A549 (cell line): ENCODE measurements around the gene SIDT2. TPM values are rescaled to one million over a fixed set of nuclear protein-coding genes. Genes with fewer than 3 reads are reported as not detected.

ENCODE experiments used
- ATAC-seq, 2 experiments: fragments of 200-7000 bp in 1 of 2; fragments of >200 bp in 1 of 2; cut with Nextera tagmentation in 1 of 2; cut with Tn5 transposase in 1 of 2; 3 replicates each; pipeline versions ENCODE4 v1.8.0 to v1.9.1; 2018 to 2020; ENCODE audit warnings: mild to moderate bottlenecking in 1 of 2, moderate library complexity in 1 of 2
- CTCF ChIA-PET: fragments of 300-600 bp; sonication (Branson Sonifier 250); formaldehyde crosslinking; extraction: SDS; loops from one replicate; lab custom pipeline; 2021; ENCODE audit warnings: antibody characterized with exemption, inconsistent platforms; lab: Yijun Ruan, JAX
- POLR2A ChIA-PET: fragments of 350-600 bp; formaldehyde crosslinking; extraction: SDS; loops from one replicate; lab custom pipeline; 2021; ENCODE audit warnings: antibody characterized with exemption, inconsistent platforms; lab: Yijun Ruan, JAX
- DNase-seq, 2 experiments: peaks; one replicate each; pipeline versions ENCODE4 v3.0.0 to v3.0.0-alpha.2; 2011 to 2016; ENCODE audit warnings: low read depth in 1 of 2, low spot score in 1 of 2
- FAIRE-seq: peaks from 2 replicates; lab custom pipeline; 2011; peaks lifted over from hg19 to GRCh38; lab: Jason Lieb, UNC
- H3K27ac ChIP-seq, 2 experiments: fragments of >200 bp; sonication (Bioruptor Twin); formaldehyde crosslinking; 3 replicates each; pipeline ENCODE4 v1.5.1; 2016 to 2017
- H3K4me1 ChIP-seq: fragments of >200 bp; sonication (Bioruptor Twin); formaldehyde crosslinking; 3 replicates; pipeline ENCODE4 v1.6.1; 2016
- H3K4me2 ChIP-seq: fragments of >200 bp; sonication (Bioruptor Twin); formaldehyde crosslinking; 3 replicates; pipeline ENCODE4 v1.6.1; 2016
- H3K4me3 ChIP-seq: fragments of >200 bp; sonication (Bioruptor Twin); formaldehyde crosslinking; 3 replicates; pipeline ENCODE4 v1.5.1; 2016
- H3K9me3 ChIP-seq: fragments of >200 bp; sonication (Bioruptor Twin); formaldehyde crosslinking; 3 replicates; pipeline ENCODE4 v1.6.1; 2016
- BCL3 ChIP-seq: fragments of >200 bp; sonication (Bioruptor Twin); formaldehyde crosslinking; IDR thresholded peaks from 3 replicates; pipeline ENCODE4 v1.6.1; 2016
- CTCF ChIP-seq: fragments of >200 bp; sonication (Bioruptor Twin); formaldehyde crosslinking; IDR thresholded peaks from 3 replicates; pipeline ENCODE4 v1.5.1; 2016
- EHMT2 ChIP-seq: fragments of 200-600 bp; sonication (generic); IDR thresholded peaks from 2 replicates; pipeline ENCODE4 v1.6.1; 2016; ENCODE audit warnings: antibody characterized with exemption, low read depth, mild to moderate bottlenecking, moderate library complexity
- ESRRA ChIP-seq: fragments of 150-350 bp; IDR thresholded peaks from 2 replicates; pipeline ENCODE4 v1.6.1; 2014; ENCODE audit warnings: mild to moderate bottlenecking, low read length, borderline replicate concordance
- GATA3 ChIP-seq: IDR thresholded peaks from 2 replicates; pipeline ENCODE4 v1.6.1; 2012; ENCODE audit warnings: borderline replicate concordance
- HOXB13 ChIP-seq: fragments of 250-450 bp; sonication (Bioruptor Pico); IDR thresholded peaks from 2 replicates; pipeline ENCODE4 v1.5.0; 2020; ENCODE audit warnings: low read depth, mild to moderate bottlenecking, moderate library complexity
- JUN ChIP-seq, 2 experiments: fragments of >200 bp; sonication (Bioruptor Twin); formaldehyde crosslinking; IDR thresholded peaks; 2 replicates in 1 of 2; 3 replicates in 1 of 2; pipeline ENCODE4 v1.6.1; 2016 to 2017
- JUNB ChIP-seq: fragments of >200 bp; sonication (Bioruptor Twin); formaldehyde crosslinking; IDR thresholded peaks from 2 replicates; pipeline ENCODE4 v1.6.1; 2016
- KDM1A ChIP-seq: fragments of 200-600 bp; sonication (generic); IDR thresholded peaks from 2 replicates; pipeline ENCODE4 v1.6.1; 2016; ENCODE audit warnings: low read depth, mild to moderate bottlenecking
- MAFK ChIP-seq: fragments of 450-650 bp; IDR thresholded peaks from 2 replicates; pipeline ENCODE4 v1.6.1; 2014; ENCODE audit not compliant: partially characterized antibody
- MYC ChIP-seq: IDR thresholded peaks from 2 replicates; pipeline ENCODE4 v1.6.1; 2012; ENCODE audit warnings: mild to moderate bottlenecking, inconsistent platforms, low read length, improper control_type of control experiment, borderline replicate concordance
- NFE2L2 ChIP-seq: fragments of 150-350 bp; conservative IDR thresholded peaks from 2 replicates; pipeline ENCODE4 v1.6.1; 2014; ENCODE audit warnings: low read length
- PBX3 ChIP-seq: IDR thresholded peaks from 2 replicates; pipeline ENCODE4 v1.6.1; 2012
- POLR2A ChIP-seq: IDR thresholded peaks from 2 replicates; pipeline ENCODE4 v1.6.1; 2012; ENCODE audit warnings: mild to moderate bottlenecking, low read length
- RARB ChIP-seq: fragments of 250-450 bp; sonication (Bioruptor Pico); IDR thresholded peaks from 2 replicates; pipeline ENCODE4 v1.8.0; 2021; ENCODE audit warnings: mild to moderate bottlenecking, moderate library complexity
- REST ChIP-seq: fragments of 200-600 bp; sonication (generic); IDR thresholded peaks from 2 replicates; pipeline ENCODE4 v1.6.1; 2016; ENCODE audit warnings: antibody characterized with exemption, mild to moderate bottlenecking, moderate library complexity
- RNF2 ChIP-seq: fragments of 200-600 bp; sonication (generic); IDR thresholded peaks from 2 replicates; pipeline ENCODE4 v1.6.1; 2016; ENCODE audit warnings: low read depth, mild to moderate bottlenecking, antibody characterized with exemption, moderate library complexity, borderline replicate concordance
- SMC3 ChIP-seq: fragments of >200 bp; sonication (Bioruptor Twin); formaldehyde crosslinking; IDR thresholded peaks from 3 replicates; pipeline ENCODE4 v1.6.1; 2018; ENCODE audit warnings: inconsistent platforms
- TP53 ChIP-seq: fragments of 250-450 bp; sonication (Bioruptor Pico); IDR thresholded peaks from 2 replicates; pipeline ENCODE4 v1.5.0; 2021; ENCODE audit warnings: mild to moderate bottlenecking, moderate library complexity
- ZNF302 ChIP-seq: fragments of 250-450 bp; sonication (Bioruptor Pico); IDR thresholded peaks from 2 replicates; pipeline ENCODE4 v1.9.0; 2021; ENCODE audit warnings: inconsistent platforms, mild to moderate bottlenecking, moderate library complexity
- ZSCAN20 ChIP-seq: fragments of 250-450 bp; sonication (Bioruptor Pico); IDR thresholded peaks from 2 replicates; pipeline ENCODE4 v1.8.0; 2022; ENCODE audit warnings: mild to moderate bottlenecking, moderate library complexity
- WGBS: methylation state at CpG from one replicate; pipeline ENCODE4 v1.1.6; 2017; ENCODE audit errors: missing lambda C conversion rate; 5-methylcytosine and 5-hydroxymethylcytosine counted together
- polyA plus RNA-seq, 4 experiments: library from polyadenylated mRNA; depleted of rRNA in 3 of 4; stranded (reverse); fragments of >200 nt; fragmentation: RNase III in 1 of 4; extraction: RNeasy Plus Mini Kit Qiagen cat#74134 plus additional on column Dnase treatment in 1 of 4; gene quantifications; 2 replicates in 3 of 4; 3 replicates in 1 of 4; pipeline ENCODE4 v1.2.3, GENCODE V29; 2011 to 2017
- TF ChIP-seq, protein P1 (sequence below): IDR thresholded peaks from 2 replicates; pipeline ENCODE4 v1.6.1; 2012

The SIDT2 gene
- polyA plus RNA-seq, 2 of the 4 experiments (the other 2 are of a cell fraction): 5.9 to 8.5 TPM

GRCh38 chr11:117195258-117195657 lies 16.7 kb downstream of the SIDT2 start:
- Histone ChIP-seq H3K4me3 (no peak overlapping the region), H3K4me1 (peaks cover 21% of the 10 kb centered on the region), H3K27ac (no peak overlapping the region), H3K9me3 (no peaks in the 10 kb centered on the region), H3K4me2 (no peak overlapping the region)
- DNase-seq: no peak
- POLR2A ChIA-PET: no interaction called here
- CTCF ChIA-PET: interaction anchor here (1.1 to 2.2 kb wide), 3 partner anchors 12 to 31 kb away, joined by 3 to 9 read pairs (median 8); no protein-coding TSS in a partner anchor
- FAIRE-seq: no peak
- no peak for TF ChIP-seq MYC
- no peak for TF ChIP-seq EHMT2
- TF ChIP-seq REST: no peak
- TF ChIP-seq, protein P1, sequence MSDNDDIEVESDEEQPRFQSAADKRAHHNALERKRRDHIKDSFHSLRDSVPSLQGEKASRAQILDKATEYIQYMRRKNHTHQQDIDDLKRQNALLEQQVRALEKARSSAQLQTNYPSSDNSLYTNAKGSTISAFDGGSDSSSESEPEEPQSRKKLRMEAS: no peak
- no peak for TF ChIP-seq ZSCAN20 (CRISPR knock-in tag)
- TF ChIP-seq GATA3: no peak
- 86% methylated on average over 4 of the region's 4 CpGs for WGBS
- no peak for ATAC-seq

GRCh38 chr11:117195761-117196160 lies 17.2 kb downstream of the SIDT2 start:
- 96% methylated on average over 15 of the region's 19 CpGs for WGBS
- ChIA-PET CTCF (interaction anchor here (1.1 to 2.2 kb wide), 3 partner anchors 13 to 16 kb away, joined by 3 to 9 read pairs (median 8); no protein-coding TSS in a partner anchor), POLR2A (no interaction called here)
- ATAC-seq (no peak), DNase-seq (no peak), FAIRE-seq (no peak)
- Histone ChIP-seq H3K4me1 (peaks cover 21% of the 10 kb centered on the region), H3K9me3 (no peaks in the 10 kb centered on the region), H3K4me3 (no peak overlapping the region), H3K27ac (no peak overlapping the region), H3K4me2 (no peak overlapping the region)
- TF ChIP-seq CTCF (no peak), TP53 (CRISPR knock-in tag) (no peak), ZNF302 (CRISPR knock-in tag) (no peak), BCL3 (no peak), SMC3 (no peak), KDM1A (no peak), NFE2L2 (no peak), POLR2A (no peak), RNF2 (no peak)
- TF ChIP-seq, protein P1: no peak

DNA sequence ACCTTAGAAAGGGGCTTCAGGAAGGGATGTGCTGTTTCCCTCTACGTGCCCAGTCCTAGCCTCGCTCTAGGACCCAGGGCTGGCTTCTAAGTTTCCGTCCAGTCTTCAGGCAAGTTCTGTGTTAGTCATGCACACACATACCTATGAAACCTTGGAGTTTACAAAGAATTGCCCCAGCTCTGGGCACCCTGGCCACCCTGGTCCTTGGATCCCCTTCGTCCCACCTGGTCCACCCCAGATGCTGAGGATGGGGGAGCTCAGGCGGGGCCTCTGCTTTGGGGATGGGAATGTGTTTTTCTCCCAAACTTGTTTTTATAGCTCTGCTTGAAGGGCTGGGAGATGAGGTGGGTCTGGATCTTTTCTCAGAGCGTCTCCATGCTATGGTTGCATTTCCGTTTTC lies 18.5 kb downstream of the SIDT2 start:
- DNase-seq (no peak), ATAC-seq (no peak), FAIRE-seq (no peak)
- 92% methylated on average over 5 of the region's 7 CpGs for WGBS
- Histone ChIP-seq H3K27ac (no peak overlapping the region), H3K4me2 (no peak overlapping the region), H3K9me3 (no peaks in the 10 kb centered on the region), H3K4me3 (no peak overlapping the region), H3K4me1 (peaks cover 21% of the 10 kb centered on the region)
- ChIA-PET CTCF (interaction anchor here (1.5 to 1.6 kb wide), 2 partner anchors 17 to 29 kb away, joined by 8 read pairs; no protein-coding TSS in a partner anchor), POLR2A (no interaction called here)
- TF ChIP-seq RARB (CRISPR knock-in tag) (no peak), JUNB (no peak), EHMT2 (no peak), PBX3 (no peak), ESRRA (no peak), NFE2L2 (no peak), HOXB13 (no peak), MAFK (no peak), JUN (IDR thresholded peaks at IDR 0.05) (no peak), REST (no peak)
